Measurements from ENCODE around the gene ZBTB16. TPM values are rescaled to one million over a fixed set of nuclear protein-coding genes. Genes with fewer than 3 reads are reported as not detected.

The ZBTB16 gene
- total RNA-seq, 1 donor from 2014 or later = not detected

DNA sequence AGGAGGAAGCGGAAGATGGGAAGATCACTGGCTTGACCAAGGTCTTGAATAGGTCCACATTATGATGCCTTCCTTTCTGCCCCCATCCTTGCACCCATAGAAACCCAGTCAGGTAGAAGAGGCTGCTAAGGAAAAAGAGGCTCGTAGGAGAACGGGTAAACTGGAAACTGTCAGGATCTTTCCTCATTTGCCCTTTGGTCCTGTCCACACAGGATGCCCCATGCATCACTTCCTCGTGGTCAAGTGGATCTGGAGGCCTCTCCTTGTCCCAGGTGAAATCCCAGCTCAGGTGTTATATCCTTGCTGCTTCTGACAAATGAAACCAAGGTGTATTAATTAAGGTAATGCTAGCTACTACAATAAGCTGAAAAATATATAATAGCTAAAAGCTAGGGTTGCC is 8.0 kb upstream of the ZBTB16 start:
- Mint-ChIP-seq H3K27ac (no peak overlapping the region), H3K27me3 (ENCODE audit: low read depth) (peaks cover 87% of the 10 kb centered on the region), H3K36me3 (no peaks in the 10 kb centered on the region), H3K4me3 (no peak overlapping the region), H3K9me3 (no peaks in the 10 kb centered on the region), H3K4me1 (no peaks in the 10 kb centered on the region)
- no peak for DNase-seq (ENCODE audit: low spot score in 2 of 2, unreplicated experiment in 2 of 2)
- TF ChIP-seq, protein P1, sequence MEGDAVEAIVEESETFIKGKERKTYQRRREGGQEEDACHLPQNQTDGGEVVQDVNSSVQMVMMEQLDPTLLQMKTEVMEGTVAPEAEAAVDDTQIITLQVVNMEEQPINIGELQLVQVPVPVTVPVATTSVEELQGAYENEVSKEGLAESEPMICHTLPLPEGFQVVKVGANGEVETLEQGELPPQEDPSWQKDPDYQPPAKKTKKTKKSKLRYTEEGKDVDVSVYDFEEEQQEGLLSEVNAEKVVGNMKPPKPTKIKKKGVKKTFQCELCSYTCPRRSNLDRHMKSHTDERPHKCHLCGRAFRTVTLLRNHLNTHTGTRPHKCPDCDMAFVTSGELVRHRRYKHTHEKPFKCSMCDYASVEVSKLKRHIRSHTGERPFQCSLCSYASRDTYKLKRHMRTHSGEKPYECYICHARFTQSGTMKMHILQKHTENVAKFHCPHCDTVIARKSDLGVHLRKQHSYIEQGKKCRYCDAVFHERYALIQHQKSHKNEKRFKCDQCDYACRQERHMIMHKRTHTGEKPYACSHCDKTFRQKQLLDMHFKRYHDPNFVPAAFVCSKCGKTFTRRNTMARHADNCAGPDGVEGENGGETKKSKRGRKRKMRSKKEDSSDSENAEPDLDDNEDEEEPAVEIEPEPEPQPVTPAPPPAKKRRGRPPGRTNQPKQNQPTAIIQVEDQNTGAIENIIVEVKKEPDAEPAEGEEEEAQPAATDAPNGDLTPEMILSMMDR (IDR thresholded peaks at IDR 0.05; ENCODE audit: unreplicated experiment) = no peak

- peaks cover 87% of the 10 kb centered on the region for H3K27me3 Mint-ChIP-seq (ENCODE audit: low read depth)
- H3K36me3 Mint-ChIP-seq = no peaks in the 10 kb centered on the region
- no peak overlapping the region for H3K4me3 Mint-ChIP-seq
- H3K9me3 Mint-ChIP-seq = no peaks in the 10 kb centered on the region
- no peaks in the 10 kb centered on the region for H3K4me1 Mint-ChIP-seq
- no peak overlapping the region for H3K27ac Mint-ChIP-seq
- no peak for DNase-seq (ENCODE audit: low spot score in 2 of 2, unreplicated experiment in 2 of 2)
- TF ChIP-seq, protein P1 (IDR thresholded peaks at IDR 0.05; ENCODE audit: unreplicated experiment) = no peak
Observed at GRCh38 chr11:114052160-114052559, 7.4 kb upstream of the ZBTB16 start.

- Mint-ChIP-seq H3K27ac (no peak overlapping the region), H3K4me3 (no peak overlapping the region), H3K4me1 (no peaks in the 10 kb centered on the region), H3K27me3 (ENCODE audit: low read depth) (peaks cover 88% of the 10 kb centered on the region), H3K9me3 (no peaks in the 10 kb centered on the region), H3K36me3 (no peaks in the 10 kb centered on the region)
- TF ChIP-seq, protein P1 (IDR thresholded peaks at IDR 0.05; ENCODE audit: unreplicated experiment) = no peak
- DNase-seq (ENCODE audit: low spot score in 2 of 2, unreplicated experiment in 2 of 2) = no peak
Observed at GRCh38 chr11:114053406-114053805, 6.1 kb upstream of the ZBTB16 start.

DNA sequence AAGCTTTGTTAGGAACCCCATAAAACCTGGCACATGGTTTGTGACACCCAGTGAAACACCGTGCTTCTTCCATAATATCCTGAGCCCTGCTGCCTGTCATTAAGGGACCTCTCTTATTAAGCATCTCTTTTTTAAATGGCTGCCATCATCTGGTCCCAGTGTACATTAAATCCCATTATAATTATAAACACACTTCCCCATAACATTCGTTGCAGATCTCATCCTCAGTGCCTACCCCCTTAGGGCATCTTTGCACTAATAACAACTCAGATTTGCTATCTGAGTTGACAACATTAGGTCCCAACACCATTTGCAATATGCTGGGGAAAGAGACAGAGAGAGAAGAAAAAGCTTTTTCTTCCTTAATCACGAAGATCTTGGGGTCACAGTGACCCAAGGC is 4.7 kb upstream of the ZBTB16 start:
- Mint-ChIP-seq H3K4me3 (no peak overlapping the region), H3K4me1 (peaks cover 7% of the 10 kb centered on the region), H3K36me3 (no peaks in the 10 kb centered on the region), H3K27me3 (ENCODE audit: low read depth) (peaks cover 88% of the 10 kb centered on the region), H3K27ac (no peak overlapping the region), H3K9me3 (no peaks in the 10 kb centered on the region)
- TF ChIP-seq, protein P1 (IDR thresholded peaks at IDR 0.05; ENCODE audit: unreplicated experiment) = no peak
- DNase-seq (ENCODE audit: low spot score in 2 of 2, unreplicated experiment in 2 of 2) = no peak

DNA sequence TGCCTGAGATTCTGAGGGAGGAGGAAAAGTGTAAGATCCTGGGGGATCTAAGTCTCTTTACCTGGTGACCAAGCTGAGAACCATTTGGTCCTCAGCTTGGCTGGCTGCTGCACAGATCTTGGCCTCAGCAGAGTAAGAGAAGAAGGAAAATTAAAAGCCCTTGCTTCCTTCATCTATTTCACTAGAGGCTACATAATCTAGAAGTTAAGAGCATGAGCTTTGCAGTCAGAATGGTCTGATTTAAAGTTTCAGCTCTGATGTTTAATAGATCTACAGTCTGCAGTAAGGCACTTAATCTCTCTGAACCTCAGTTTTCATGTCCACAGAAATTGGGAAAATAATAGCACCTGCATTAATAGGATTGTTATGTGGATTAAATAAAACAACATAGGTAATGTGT is 3.1 kb upstream of the ZBTB16 start:
- H3K4me3 Mint-ChIP-seq = no peak overlapping the region

More for the DNA sequence above, 3.1 kb upstream of the ZBTB16 start:
- Mint-ChIP-seq H3K27ac (no peak overlapping the region), H3K27me3 (ENCODE audit: low read depth) (peaks cover 85% of the 10 kb centered on the region), H3K9me3 (no peaks in the 10 kb centered on the region), H3K36me3 (no peaks in the 10 kb centered on the region), H3K4me1 (peaks cover 14% of the 10 kb centered on the region)
- TF ChIP-seq, protein P1 (IDR thresholded peaks at IDR 0.05; ENCODE audit: unreplicated experiment) = no peak
- DNase-seq (ENCODE audit: low spot score in 2 of 2, unreplicated experiment in 2 of 2) = no peak

Measured in mesothelial cell of epicardium (in vitro differentiated cells).